Measurements from ENCODE around the gene KRT15.

KRT15 gene

GRCh38 chr17:41535764-41536481 is 17.2 kb upstream of the KRT15 start:
- DNase-seq (ENCODE audit: low read depth, low spot score) = no peak

GRCh38 chr17:41534899-41535546 is 16.3 kb upstream of the KRT15 start:
- whole genome bisulfite sequencing (ENCODE audit: insufficient coverage, insufficient read length) = no CpG with 5 or more reads among the region's 7 CpGs
- Histone ChIP-seq H3K36me3 (ENCODE audit: control insufficient read depth, insufficient read depth, low read length) (no peaks in the 10 kb centered on the region), H3K27me3 (ENCODE audit: control insufficient read depth, insufficient read depth, low read length) (no peaks in the 10 kb centered on the region), H3K4me1 (ENCODE audit: control insufficient read depth, insufficient read depth, low read length) (peaks cover 14% of the 10 kb centered on the region), H3K4me3 (ENCODE audit: low read length) (no peak overlapping the region), H3K9me3 (ENCODE audit: control insufficient read depth, insufficient read depth, low read length) (no peaks in the 10 kb centered on the region), H3K27ac (ENCODE audit: low read length) (no peak overlapping the region)
- no peak for DNase-seq (ENCODE audit: low read depth, low spot score)

More at GRCh38 chr17:41535764-41536481, 17.2 kb upstream of the KRT15 start:
- no CpG with 5 or more reads among the region's 15 CpGs for WGBS (ENCODE audit: insufficient coverage, insufficient read length)
- Histone ChIP-seq H3K27ac (ENCODE audit: low read length) (no peak overlapping the region), H3K4me1 (ENCODE audit: control insufficient read depth, insufficient read depth, low read length) (peaks cover 14% of the 10 kb centered on the region), H3K27me3 (ENCODE audit: control insufficient read depth, insufficient read depth, low read length) (no peaks in the 10 kb centered on the region), H3K36me3 (ENCODE audit: control insufficient read depth, insufficient read depth, low read length) (no peaks in the 10 kb centered on the region), H3K9me3 (ENCODE audit: control insufficient read depth, insufficient read depth, low read length) (no peaks in the 10 kb centered on the region), H3K4me3 (ENCODE audit: low read length) (no peak overlapping the region)

GRCh38 chr17:41533613-41534012 is 14.9 kb upstream of the KRT15 start:
- WGBS (ENCODE audit: insufficient coverage, insufficient read length) = no CpG with 5 or more reads among the region's 7 CpGs
- H3K4me1 ChIP-seq (ENCODE audit: control insufficient read depth, insufficient read depth, low read length) = peaks cover 14% of the 10 kb centered on the region
- H3K9me3 ChIP-seq (ENCODE audit: control insufficient read depth, insufficient read depth, low read length) = no peaks in the 10 kb centered on the region
- no peak for DNase-seq (ENCODE audit: low read depth, low spot score)
- H3K36me3 ChIP-seq (ENCODE audit: control insufficient read depth, insufficient read depth, low read length) = no peaks in the 10 kb centered on the region
- no peak overlapping the region for H3K4me3 ChIP-seq (ENCODE audit: low read length)
- H3K27ac ChIP-seq (ENCODE audit: low read length) = no peak overlapping the region
- H3K27me3 ChIP-seq (ENCODE audit: control insufficient read depth, insufficient read depth, low read length) = no peaks in the 10 kb centered on the region

- Histone ChIP-seq H3K4me3 (ENCODE audit: low read length) (no peak overlapping the region), H3K9me3 (ENCODE audit: control insufficient read depth, insufficient read depth, low read length) (no peaks in the 10 kb centered on the region), H3K27ac (ENCODE audit: low read length) (no peak overlapping the region), H3K27me3 (ENCODE audit: control insufficient read depth, insufficient read depth, low read length) (no peaks in the 10 kb centered on the region), H3K4me1 (ENCODE audit: control insufficient read depth, insufficient read depth, low read length) (peaks cover 12% of the 10 kb centered on the region), H3K36me3 (ENCODE audit: control insufficient read depth, insufficient read depth, low read length) (no peaks in the 10 kb centered on the region)
- no CpG with 5 or more reads among the region's 9 CpGs for WGBS (ENCODE audit: insufficient coverage, insufficient read length)
- no peak for DNase-seq (ENCODE audit: low read depth, low spot score)
Observed at GRCh38 chr17:41532947-41533570, 14.4 kb upstream of the KRT15 start.

GRCh38 chr17:41531993-41532392 is 13.3 kb upstream of the KRT15 start:
- Histone ChIP-seq H3K4me3 (ENCODE audit: low read length) (no peak overlapping the region), H3K4me1 (ENCODE audit: control insufficient read depth, insufficient read depth, low read length) (peaks cover 12% of the 10 kb centered on the region), H3K27me3 (ENCODE audit: control insufficient read depth, insufficient read depth, low read length) (no peaks in the 10 kb centered on the region), H3K27ac (ENCODE audit: low read length) (no peak overlapping the region), H3K36me3 (ENCODE audit: control insufficient read depth, insufficient read depth, low read length) (no peaks in the 10 kb centered on the region), H3K9me3 (ENCODE audit: control insufficient read depth, insufficient read depth, low read length) (no peaks in the 10 kb centered on the region)
- WGBS (ENCODE audit: insufficient coverage, insufficient read length) = no CpG with 5 or more reads among the region's 1 CpG
- DNase-seq (ENCODE audit: low read depth, low spot score) = no peak

- no peak for DNase-seq (ENCODE audit: low read depth, low spot score)
- no peaks in the 10 kb centered on the region for H3K9me3 ChIP-seq (ENCODE audit: control insufficient read depth, insufficient read depth, low read length)
- H3K27ac ChIP-seq (ENCODE audit: low read length) = no peak overlapping the region
- H3K4me3 ChIP-seq (ENCODE audit: low read length) = no peak overlapping the region
- WGBS (ENCODE audit: insufficient coverage, insufficient read length) = no CpG with 5 or more reads among the region's 8 CpGs
- no peaks in the 10 kb centered on the region for H3K27me3 ChIP-seq (ENCODE audit: control insufficient read depth, insufficient read depth, low read length)
- H3K36me3 ChIP-seq (ENCODE audit: control insufficient read depth, insufficient read depth, low read length) = no peaks in the 10 kb centered on the region
- H3K4me1 ChIP-seq (ENCODE audit: control insufficient read depth, insufficient read depth, low read length) = peaks cover 7% of the 10 kb centered on the region
Observed at GRCh38 chr17:41530062-41531048, 11.7 kb upstream of the KRT15 start.

GRCh38 chr17:41529491-41529915 is 10.8 kb upstream of the KRT15 start:
- Histone ChIP-seq H3K27me3 (ENCODE audit: control insufficient read depth, insufficient read depth, low read length) (no peaks in the 10 kb centered on the region), H3K9me3 (ENCODE audit: control insufficient read depth, insufficient read depth, low read length) (no peaks in the 10 kb centered on the region), H3K36me3 (ENCODE audit: control insufficient read depth, insufficient read depth, low read length) (peaks cover 6% of the 10 kb centered on the region), H3K4me1 (ENCODE audit: control insufficient read depth, insufficient read depth, low read length) (peaks cover 7% of the 10 kb centered on the region), H3K4me3 (ENCODE audit: low read length) (no peak overlapping the region), H3K27ac (ENCODE audit: low read length) (no peak overlapping the region)
- no peak for DNase-seq (ENCODE audit: low read depth, low spot score)
- no CpG with 5 or more reads among the region's 5 CpGs for WGBS (ENCODE audit: insufficient coverage, insufficient read length)

- no CpG with 5 or more reads among the region's 10 CpGs for WGBS (ENCODE audit: insufficient coverage, insufficient read length)
- peaks cover 11% of the 10 kb centered on the region for H3K36me3 ChIP-seq (ENCODE audit: control insufficient read depth, insufficient read depth, low read length)
- H3K4me3 ChIP-seq (ENCODE audit: low read length) = no peak overlapping the region
- H3K27ac ChIP-seq (ENCODE audit: low read length) = no peak overlapping the region
- no peaks in the 10 kb centered on the region for H3K27me3 ChIP-seq (ENCODE audit: control insufficient read depth, insufficient read depth, low read length)
- H3K9me3 ChIP-seq (ENCODE audit: control insufficient read depth, insufficient read depth, low read length) = no peaks in the 10 kb centered on the region
- DNase-seq (ENCODE audit: low read depth, low spot score) = no peak
- H3K4me1 ChIP-seq (ENCODE audit: control insufficient read depth, insufficient read depth, low read length) = peaks cover 7% of the 10 kb centered on the region
Observed at GRCh38 chr17:41528959-41529353, 10.3 kb upstream of the KRT15 start.

- Histone ChIP-seq H3K27me3 (ENCODE audit: control insufficient read depth, insufficient read depth, low read length) (no peaks in the 10 kb centered on the region), H3K36me3 (ENCODE audit: control insufficient read depth, insufficient read depth, low read length) (peaks cover 15% of the 10 kb centered on the region), H3K4me3 (ENCODE audit: low read length) (peak overlapping the region; percentile 63), H3K27ac (ENCODE audit: low read length) (no peak overlapping the region), H3K9me3 (ENCODE audit: control insufficient read depth, insufficient read depth, low read length) (no peaks in the 10 kb centered on the region), H3K4me1 (ENCODE audit: control insufficient read depth, insufficient read depth, low read length) (peaks cover 10% of the 10 kb centered on the region)
- no peak for DNase-seq (ENCODE audit: low read depth, low spot score)
- no CpG with 5 or more reads among the region's 62 CpGs for WGBS (ENCODE audit: insufficient coverage, insufficient read length)
Observed at GRCh38 chr17:41527063-41528023, 8.7 kb upstream of the KRT15 start.

Data from iPS DF 6.9 (cell line).